ENCODE results near the gene TXK.

The TXK gene

GRCh38 chr4:48044298-48044697 is 89.8 kb downstream of the TXK start:
- H3K4me2 ChIP-seq (ENCODE audit: low read depth, low read length, poor library complexity, severe bottlenecking): peak overlapping the region; percentile 43
- no peaks in the 10 kb centered on the region for H3K79me2 ChIP-seq (ENCODE audit: insufficient read depth, low read length)
- H2AFZ ChIP-seq (ENCODE audit: low read depth, low read length, severe bottlenecking): no peak overlapping the region
- no peaks in the 10 kb centered on the region for H3K9me2 ChIP-seq (replicated peaks; ENCODE audit: insufficient read depth, low read length)
- H3K4me3 ChIP-seq (ENCODE audit: insufficient read depth, low read length, poor library complexity, severe bottlenecking): no peak overlapping the region
- H3K9me3 ChIP-seq (ENCODE audit: insufficient read depth, low read length): no peaks in the 10 kb centered on the region
- no peak overlapping the region for H3K9ac ChIP-seq (ENCODE audit: low read length)
- H4K20me1 ChIP-seq (ENCODE audit: low read depth, low read length): no peaks in the 10 kb centered on the region
- peak overlapping the region; percentile 23 for H3K27ac ChIP-seq (ENCODE audit: low read depth, low read length)
- H3F3A ChIP-seq (ENCODE audit: insufficient read depth): peaks cover 13% of the 10 kb centered on the region; the same call in 1 of the 2 replicates
- TF ChIP-seq CTCF (IDR thresholded peaks at IDR 0.05; ENCODE audit: insufficient read depth, low read length, poor library complexity, severe bottlenecking) (no peak), EZH2phosphoT487 (conservative IDR thresholded peaks at IDR 0.05; ENCODE audit: low read length) (no peak)
- no peaks in the 10 kb centered on the region for H3K27me3 ChIP-seq (ENCODE audit: low read length)
- no peaks in the 10 kb centered on the region for H3K36me3 ChIP-seq (ENCODE audit: low read length)

- no peak overlapping the region for H2AFZ ChIP-seq (ENCODE audit: low read depth, low read length, severe bottlenecking)
- H3K79me2 ChIP-seq (ENCODE audit: insufficient read depth, low read length): no peaks in the 10 kb centered on the region
- H3K9me3 ChIP-seq (ENCODE audit: insufficient read depth, low read length): no peaks in the 10 kb centered on the region
- H3K27me3 ChIP-seq (ENCODE audit: low read length): no peaks in the 10 kb centered on the region
- H3K9ac ChIP-seq (ENCODE audit: low read length): peak overlapping the region; percentile 1; the same call in 1 of the 2 replicates
- peak overlapping the region; percentile 5 for H3K4me3 ChIP-seq (ENCODE audit: insufficient read depth, low read length, poor library complexity, severe bottlenecking)
- H3K9me2 ChIP-seq (replicated peaks; ENCODE audit: insufficient read depth, low read length): no peaks in the 10 kb centered on the region
- TF ChIP-seq CTCF (IDR thresholded peaks at IDR 0.05; ENCODE audit: insufficient read depth, low read length, poor library complexity, severe bottlenecking): no peak
- TF ChIP-seq EZH2phosphoT487 (conservative IDR thresholded peaks at IDR 0.05; ENCODE audit: low read length): no peak
- peak overlapping the region; percentile 4; the same call in 1 of the 2 replicates for H3K27ac ChIP-seq (ENCODE audit: low read depth, low read length)
- H4K20me1 ChIP-seq (ENCODE audit: low read depth, low read length): no peaks in the 10 kb centered on the region
- no peaks in the 10 kb centered on the region for H3K36me3 ChIP-seq (ENCODE audit: low read length)
- H3K4me2 ChIP-seq (ENCODE audit: low read depth, low read length, poor library complexity, severe bottlenecking): peak overlapping the region; percentile 43
- peaks cover 13% of the 10 kb centered on the region; the same call in 1 of the 2 replicates for H3F3A ChIP-seq (ENCODE audit: insufficient read depth)
Observed at GRCh38 chr4:48043504-48043903, 90.5 kb downstream of the TXK start.

- Histone ChIP-seq H2AFZ (ENCODE audit: low read depth, low read length, severe bottlenecking) (no peak overlapping the region), H3K9me2 (replicated peaks; ENCODE audit: insufficient read depth, low read length) (no peaks in the 10 kb centered on the region), H3K9ac (ENCODE audit: low read length) (peak overlapping the region; percentile 1; the same call in 1 of the 2 replicates), H3K4me3 (ENCODE audit: insufficient read depth, low read length, poor library complexity, severe bottlenecking) (peak overlapping the region; percentile 5), H3K27me3 (ENCODE audit: low read length) (no peaks in the 10 kb centered on the region), H3K9me3 (ENCODE audit: insufficient read depth, low read length) (no peaks in the 10 kb centered on the region), H3K27ac (ENCODE audit: low read depth, low read length) (peak overlapping the region; percentile 4; the same call in 1 of the 2 replicates), H3K36me3 (ENCODE audit: low read length) (no peaks in the 10 kb centered on the region), H3K79me2 (ENCODE audit: insufficient read depth, low read length) (no peaks in the 10 kb centered on the region), H3K4me2 (ENCODE audit: low read depth, low read length, poor library complexity, severe bottlenecking) (peak overlapping the region; percentile 43), H3F3A (ENCODE audit: insufficient read depth) (peaks cover 13% of the 10 kb centered on the region; the same call in 1 of the 2 replicates), H4K20me1 (ENCODE audit: low read depth, low read length) (no peaks in the 10 kb centered on the region)
- no peak for TF ChIP-seq EZH2phosphoT487 (conservative IDR thresholded peaks at IDR 0.05; ENCODE audit: low read length)
- TF ChIP-seq CTCF (IDR thresholded peaks at IDR 0.05; ENCODE audit: insufficient read depth, low read length, poor library complexity, severe bottlenecking): no peak
Observed at GRCh38 chr4:48042979-48043461, 91.0 kb downstream of the TXK start.
